CD4-positive, alpha-beta T cell treated with Interleukin-12 subunit alpha and Interleukin-12 subunit beta, for 1 hour (primary cell): ENCODE measurements around the gene ISCU.

Source experiments
- DNase-seq: peaks from one replicate; pipeline ENCODE4 v3.0.0-alpha.2; 2020

Gene ISCU

GRCh38 chr12:108591267-108591980 lies 29.0 kb downstream of the ISCU start:
- DNase-seq: no peak

GRCh38 chr12:108592033-108592909 lies 29.9 kb downstream of the ISCU start:
- no peak for DNase-seq

- DNase-seq: no peak
These were observed 32.0 kb downstream of the ISCU start for GRCh38 chr12:108594323-108594903.

- DNase-seq: no peak
These were observed 32.7 kb downstream of the ISCU start for GRCh38 chr12:108594960-108595710.

GRCh38 chr12:108595711-108596647 lies 33.6 kb downstream of the ISCU start:
- no peak for DNase-seq

GRCh38 chr12:108596854-108597558 lies 34.6 kb downstream of the ISCU start:
- no peak for DNase-seq

GRCh38 chr12:108597559-108598471 lies 35.4 kb downstream of the ISCU start, which contains the start of gene TMEM119:
TMEM119 (minus strand) TSS chr12:108598084; CDS start chr12:108592383, 5,701 bp downstream.
- no peak for DNase-seq

- DNase-seq: no peak
These were observed 36.3 kb downstream of the ISCU start for GRCh38 chr12:108598553-108599250.

- no peak for DNase-seq
These were observed 37.1 kb downstream of the ISCU start for GRCh38 chr12:108599541-108599940.

GRCh38 chr12:108599948-108600701 lies 37.7 kb downstream of the ISCU start:
- no peak for DNase-seq

GRCh38 chr12:108600702-108601007 lies 38.3 kb downstream of the ISCU start:
- no peak for DNase-seq

GRCh38 chr12:108602209-108602705 lies 39.9 kb downstream of the ISCU start:
- no peak for DNase-seq

GRCh38 chr12:108602976-108603704 lies 40.7 kb downstream of the ISCU start:
- no peak for DNase-seq

- DNase-seq: no peak
These were observed 41.3 kb downstream of the ISCU start for GRCh38 chr12:108603743-108604142.

GRCh38 chr12:108604208-108604941 lies 42.0 kb downstream of the ISCU start:
- DNase-seq: no peak

- no peak for DNase-seq
These were observed 42.7 kb downstream of the ISCU start for GRCh38 chr12:108605000-108605689.
